Fibroblast of lung (primary cell): ENCODE measurements around the gene POU2F1.

Experiments used
- CTCF ChIP-seq, 2 donors: IDR thresholded peaks in 1 of 2; conservative IDR thresholded peaks in 1 of 2; 1 replicate in 1 of 2; 2 replicates in 1 of 2; pipeline ENCODE4 v1.5.1; 2011 to 2012; ENCODE audit warnings: low read length in 2 of 2, control low read depth in 1 of 2, inconsistent platforms in 1 of 2, low read depth in 1 of 2, mild to moderate bottlenecking in 1 of 2
- EZH2 ChIP-seq: IDR thresholded peaks from 2 replicates; pipeline ENCODE4 v1.5.1; 2012; ENCODE audit warnings: low read length, control low read depth, mild to moderate bottlenecking; ENCODE audit errors: missing control alignments

DNA sequence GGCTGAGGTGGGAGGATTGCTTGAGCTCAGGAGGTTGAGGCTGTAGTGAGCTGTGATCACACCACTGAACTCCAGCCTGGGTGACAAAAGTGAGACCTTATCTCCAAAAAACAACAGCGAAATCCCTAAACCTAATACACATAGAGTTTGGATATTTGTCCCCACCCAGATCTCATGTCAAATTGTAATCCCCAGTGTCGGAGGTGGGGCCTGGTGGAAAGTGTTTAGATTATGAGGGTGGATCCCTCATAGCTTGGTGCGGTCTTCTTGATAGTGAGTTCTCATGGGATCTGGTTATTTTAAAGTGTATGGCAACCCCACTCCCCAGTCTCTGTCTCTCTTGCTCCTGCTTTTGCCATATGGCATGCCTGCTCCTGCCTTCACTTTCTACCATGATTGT, 94.0 kb downstream of the POU2F1 start:
- TF ChIP-seq CTCF (conservative IDR thresholded peaks at IDR 0.05 in 1 of 2, IDR thresholded peaks at IDR 0.05 in 1 of 2; ENCODE audit: low read depth in 1 of 2, low read length in 2 of 2) (no peak), EZH2 (no peak)
